DOHH2 (cell line): ENCODE measurements around the gene DPPA4.

Experiments used
- H3F3A ChIP-seq: fragments of 200-600 bp; sonication (generic), shearing (Covaris generic); 2 replicates; pipeline ENCODE4 v1.6.0; 2016; ENCODE audit warnings: antibody characterized with exemption, mild to moderate bottlenecking; ENCODE audit not compliant: control insufficient read depth, insufficient read depth
- H3K27ac ChIP-seq: fragments of 200-600 bp; sonication (generic); 2 replicates; pipeline ENCODE4 v1.5.1; 2014; ENCODE audit warnings: low read depth, mild to moderate bottlenecking, low read length, moderate library complexity
- H3K27me3 ChIP-seq: fragments of 200-600 bp; sonication (generic); 2 replicates; pipeline ENCODE4 v1.6.1; 2014; ENCODE audit warnings: mild to moderate bottlenecking, low read length, mixed read lengths; ENCODE audit not compliant: control insufficient read depth
- H3K36me3 ChIP-seq: fragments of 200-600 bp; sonication (generic); 2 replicates; pipeline ENCODE4 v1.6.1; 2014; ENCODE audit warnings: mild to moderate bottlenecking, low read length, moderate library complexity, mixed read lengths; ENCODE audit not compliant: control insufficient read depth
- H3K4me1 ChIP-seq: fragments of 200-600 bp; sonication (generic); 2 replicates; pipeline ENCODE4 v1.6.1; 2014; ENCODE audit warnings: mild to moderate bottlenecking, low read length, mixed read lengths; ENCODE audit not compliant: control insufficient read depth
- H3K4me2 ChIP-seq: fragments of 200-600 bp; sonication (generic); 2 replicates; pipeline ENCODE4 v1.6.0; 2014; ENCODE audit warnings: mild to moderate bottlenecking, low read length, moderate library complexity
- H3K4me3 ChIP-seq: fragments of 200-600 bp; sonication (generic); 2 replicates; pipeline ENCODE4 v1.5.1; 2014; ENCODE audit warnings: mild to moderate bottlenecking, low read length, mixed read lengths
- H3K79me2 ChIP-seq: fragments of 200-600 bp; sonication (generic); 2 replicates; pipeline ENCODE4 v1.6.1; 2014; ENCODE audit warnings: mild to moderate bottlenecking, low read length, mixed read lengths; ENCODE audit not compliant: control insufficient read depth
- H3K9me2 ChIP-seq: fragments of 200-600 bp; sonication (generic); replicated peaks from 2 replicates; pipeline ENCODE4 v1.6.1; 2014; ENCODE audit warnings: mild to moderate bottlenecking, low read length, mixed read lengths; ENCODE audit not compliant: control insufficient read depth
- H3K9me3 ChIP-seq: fragments of 200-600 bp; sonication (generic); 2 replicates; pipeline ENCODE4 v1.6.1; 2014; ENCODE audit warnings: antibody characterized with exemption, low read length, mixed read lengths; ENCODE audit not compliant: control insufficient read depth, insufficient read depth
- H4K20me1 ChIP-seq: fragments of 200-600 bp; sonication (generic); 2 replicates; pipeline ENCODE4 v1.6.0; 2014; ENCODE audit warnings: low read depth, mild to moderate bottlenecking, antibody characterized with exemption, low read length, moderate library complexity; ENCODE audit not compliant: control insufficient read depth, insufficient read depth
- EZH2phosphoT487 ChIP-seq: fragments of 200-600 bp; sonication (generic); IDR thresholded peaks from 2 replicates; pipeline ENCODE4 v1.6.1; 2017; ENCODE audit warnings: borderline replicate concordance, mild to moderate bottlenecking, antibody characterized with exemption, low read length, moderate library complexity, mixed read lengths
- TF ChIP-seq, protein P1 (sequence below): fragments of 200-600 bp; sonication (generic); IDR thresholded peaks from one replicate; pipeline ENCODE4 v1.5.1; 2014; ENCODE audit warnings: antibody characterized with exemption, mild to moderate bottlenecking, low read depth, low read length; ENCODE audit not compliant: poor library complexity, severe bottlenecking

Gene DPPA4

DNA sequence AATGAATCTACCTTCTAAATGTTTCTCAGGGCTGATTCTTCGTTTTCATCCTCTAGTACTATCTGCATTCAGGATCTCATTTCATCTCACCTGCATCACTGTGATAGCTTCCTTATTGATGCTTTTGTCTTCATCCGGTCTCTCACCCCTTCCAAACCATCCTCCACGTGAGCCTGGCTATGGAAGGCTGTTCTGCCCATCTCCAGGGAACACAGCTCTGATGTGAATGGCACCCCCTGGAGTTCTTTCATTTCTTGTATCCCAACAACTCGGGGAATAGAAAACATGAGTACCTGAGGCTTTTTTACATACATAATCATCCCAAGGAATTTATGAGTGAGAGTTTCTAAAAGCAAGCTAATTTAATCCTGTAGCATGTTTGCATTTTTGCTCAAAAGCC lies 8.8 kb upstream of the DPPA4 start:
- Histone ChIP-seq H3K27ac (no peak overlapping the region), H3K9me3 (peaks cover 3% of the 10 kb centered on the region; the same call in 1 of the 2 replicates), H3K36me3 (no peaks in the 10 kb centered on the region), H3K4me2 (no peak overlapping the region), H3K27me3 (no peaks in the 10 kb centered on the region), H3F3A (no peaks in the 10 kb centered on the region), H3K4me3 (no peak overlapping the region), H3K79me2 (no peaks in the 10 kb centered on the region), H3K4me1 (no peaks in the 10 kb centered on the region), H3K9me2 (no peaks in the 10 kb centered on the region), H4K20me1 (no peaks in the 10 kb centered on the region)
- TF ChIP-seq, protein P1, sequence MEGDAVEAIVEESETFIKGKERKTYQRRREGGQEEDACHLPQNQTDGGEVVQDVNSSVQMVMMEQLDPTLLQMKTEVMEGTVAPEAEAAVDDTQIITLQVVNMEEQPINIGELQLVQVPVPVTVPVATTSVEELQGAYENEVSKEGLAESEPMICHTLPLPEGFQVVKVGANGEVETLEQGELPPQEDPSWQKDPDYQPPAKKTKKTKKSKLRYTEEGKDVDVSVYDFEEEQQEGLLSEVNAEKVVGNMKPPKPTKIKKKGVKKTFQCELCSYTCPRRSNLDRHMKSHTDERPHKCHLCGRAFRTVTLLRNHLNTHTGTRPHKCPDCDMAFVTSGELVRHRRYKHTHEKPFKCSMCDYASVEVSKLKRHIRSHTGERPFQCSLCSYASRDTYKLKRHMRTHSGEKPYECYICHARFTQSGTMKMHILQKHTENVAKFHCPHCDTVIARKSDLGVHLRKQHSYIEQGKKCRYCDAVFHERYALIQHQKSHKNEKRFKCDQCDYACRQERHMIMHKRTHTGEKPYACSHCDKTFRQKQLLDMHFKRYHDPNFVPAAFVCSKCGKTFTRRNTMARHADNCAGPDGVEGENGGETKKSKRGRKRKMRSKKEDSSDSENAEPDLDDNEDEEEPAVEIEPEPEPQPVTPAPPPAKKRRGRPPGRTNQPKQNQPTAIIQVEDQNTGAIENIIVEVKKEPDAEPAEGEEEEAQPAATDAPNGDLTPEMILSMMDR = no peak
- TF ChIP-seq EZH2phosphoT487 = no peak

DNA sequence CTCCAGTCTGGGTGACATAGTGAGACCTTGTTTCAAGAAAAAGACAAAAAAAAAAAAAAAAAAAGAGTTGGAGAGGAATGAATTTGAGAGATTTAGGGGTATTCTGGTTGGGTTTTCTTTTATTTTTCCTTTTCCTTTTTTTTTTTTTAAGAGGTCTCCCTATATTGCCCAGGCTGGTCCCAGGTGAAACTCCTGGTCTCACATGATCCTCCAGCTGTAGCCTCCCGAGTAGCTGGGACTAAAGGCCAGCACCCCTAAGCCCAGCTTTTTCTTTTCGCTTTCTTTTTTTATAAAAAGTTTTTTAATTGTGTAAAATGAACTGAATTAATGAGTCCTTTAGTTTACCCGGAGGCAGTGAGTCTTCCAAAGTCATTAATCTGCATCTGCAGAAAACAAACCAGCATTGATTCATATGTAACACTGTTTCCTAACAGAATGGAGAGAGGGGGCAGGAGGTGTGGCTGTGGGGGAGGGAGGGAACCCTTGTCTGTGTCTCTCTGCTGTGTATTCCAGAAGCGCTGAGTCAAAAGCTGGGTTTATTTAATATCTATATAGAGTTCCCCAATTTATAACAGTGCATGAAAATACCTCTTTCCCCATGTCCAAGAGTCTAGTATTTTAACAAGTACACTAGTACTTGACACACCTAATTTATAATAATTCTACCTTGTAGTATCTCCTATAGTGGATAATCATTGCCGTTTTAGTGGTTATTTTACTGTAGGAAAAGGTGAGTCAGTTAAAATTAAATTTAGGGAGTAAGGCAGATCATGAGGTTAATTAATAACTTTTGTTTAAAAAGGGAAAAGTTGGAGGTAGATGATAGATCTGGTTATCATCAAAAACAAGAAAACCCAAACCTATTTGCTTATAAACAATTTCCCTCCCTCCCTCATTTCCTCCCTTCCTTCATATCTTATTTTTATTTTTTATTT lies 2.6 kb upstream of the DPPA4 start:
- Histone ChIP-seq H3K27ac (no peak overlapping the region), H4K20me1 (no peaks in the 10 kb centered on the region), H3K79me2 (no peaks in the 10 kb centered on the region), H3K4me2 (no peak overlapping the region), H3K9me3 (no peaks in the 10 kb centered on the region), H3F3A (no peaks in the 10 kb centered on the region), H3K4me1 (no peaks in the 10 kb centered on the region), H3K4me3 (no peak overlapping the region), H3K36me3 (no peaks in the 10 kb centered on the region), H3K9me2 (no peaks in the 10 kb centered on the region), H3K27me3 (no peaks in the 10 kb centered on the region)
- TF ChIP-seq, protein P1 = no peak
- no peak for TF ChIP-seq EZH2phosphoT487

DNA sequence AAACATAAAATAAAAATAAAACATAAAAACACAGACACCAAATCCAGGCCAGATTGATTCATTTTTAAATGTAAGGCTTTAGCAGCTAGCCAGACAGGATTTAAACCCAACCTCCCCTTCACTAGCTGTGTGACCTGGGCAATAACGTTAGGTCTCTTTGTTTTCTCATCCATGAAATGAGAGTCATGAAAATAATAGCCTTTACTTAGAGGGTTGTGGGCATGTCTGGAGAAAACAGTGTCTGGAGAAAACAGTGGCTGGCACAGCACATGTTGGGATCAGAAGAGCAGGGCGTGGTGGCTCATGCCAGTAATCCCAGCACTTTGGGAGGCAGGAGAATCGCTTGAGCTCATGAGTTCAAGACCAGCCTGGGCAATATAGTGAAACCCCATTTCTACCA lies 1.9 kb upstream of the DPPA4 start:
- Histone ChIP-seq H3K4me3 (no peak overlapping the region), H3K4me2 (no peak overlapping the region), H3K4me1 (no peaks in the 10 kb centered on the region), H3K79me2 (no peaks in the 10 kb centered on the region), H3F3A (no peaks in the 10 kb centered on the region), H3K9me2 (no peaks in the 10 kb centered on the region), H3K9me3 (no peaks in the 10 kb centered on the region), H3K27ac (no peak overlapping the region), H3K27me3 (no peaks in the 10 kb centered on the region), H3K36me3 (no peaks in the 10 kb centered on the region), H4K20me1 (no peaks in the 10 kb centered on the region)
- TF ChIP-seq, protein P1 = no peak
- TF ChIP-seq EZH2phosphoT487 = no peak
